ENCODE results near the gene BSDC1. TPM values are rescaled to one million over a fixed set of nuclear protein-coding genes. Genes with fewer than 3 reads are reported as not detected.

Gene BSDC1
- total and polyA plus RNA-seq, 2 of the 13 experiments (the other 11 are each of a cell fraction or from before 2014, with no cell fraction given): 40.3 to 64.2 TPM

DNA sequence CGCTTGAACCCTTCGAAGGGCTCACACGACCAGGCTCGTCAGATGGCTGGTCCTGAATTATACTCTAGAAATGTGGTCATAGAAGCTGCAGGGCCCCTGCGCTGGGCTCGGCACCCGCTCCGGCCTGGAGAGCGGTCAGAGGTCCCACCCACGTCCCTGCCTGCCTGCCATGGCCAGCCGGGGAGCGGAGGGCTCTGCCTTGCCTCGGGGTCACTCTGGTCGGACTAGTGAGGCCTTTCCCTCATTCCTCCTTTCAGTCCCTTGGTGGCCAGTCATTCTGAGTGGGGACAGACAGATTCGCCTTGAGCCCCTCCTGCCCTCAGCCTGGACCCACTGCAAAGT, 57.7 kb downstream of the BSDC1 start (continued):
- TF ChIP-seq, protein P1, sequence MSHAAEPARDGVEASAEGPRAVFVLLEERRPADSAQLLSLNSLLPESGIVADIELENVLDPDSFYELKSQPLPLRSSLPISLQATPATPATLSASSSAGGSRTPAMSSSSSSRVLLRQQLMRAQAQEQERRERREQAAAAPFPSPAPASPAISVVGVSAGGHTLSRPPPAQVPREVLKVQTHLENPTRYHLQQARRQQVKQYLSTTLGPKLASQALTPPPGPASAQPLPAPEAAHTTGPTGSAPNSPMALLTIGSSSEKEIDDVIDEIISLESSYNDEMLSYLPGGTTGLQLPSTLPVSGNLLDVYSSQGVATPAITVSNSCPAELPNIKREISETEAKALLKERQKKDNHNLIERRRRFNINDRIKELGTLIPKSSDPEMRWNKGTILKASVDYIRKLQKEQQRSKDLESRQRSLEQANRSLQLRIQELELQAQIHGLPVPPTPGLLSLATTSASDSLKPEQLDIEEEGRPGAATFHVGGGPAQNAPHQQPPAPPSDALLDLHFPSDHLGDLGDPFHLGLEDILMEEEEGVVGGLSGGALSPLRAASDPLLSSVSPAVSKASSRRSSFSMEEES (CRISPR knock-in tag; IDR thresholded peaks at IDR 0.05): no peak
- TF ChIP-seq TBX3 (IDR thresholded peaks at IDR 0.05; ENCODE audit: borderline replicate concordance) (no peak), XRCC5 (optimal IDR thresholded peaks at IDR 0.05; ENCODE audit: low read length) (peak; percentile 35), STAG1 (CRISPR knock-in tag; IDR thresholded peaks at IDR 0.05) (no peak), ZNF720 (CRISPR knock-in tag; IDR thresholded peaks at IDR 0.05) (no peak), RNF2 (conservative IDR thresholded peaks at IDR 0.05; ENCODE audit: low read depth) (no peak), ZNF225 (CRISPR knock-in tag; IDR thresholded peaks at IDR 0.05) (no peak), RBAK (CRISPR knock-in tag; IDR thresholded peaks at IDR 0.05) (no peak), NR2F2 (IDR thresholded peaks at IDR 0.05; ENCODE audit: borderline replicate concordance, low read depth) (no peak), NCOA5 (CRISPR knock-in tag; IDR thresholded peaks at IDR 0.05) (no peak), ZC3H13 (CRISPR knock-in tag; IDR thresholded peaks at IDR 0.05) (no peak; the same call in 1 of the 2 replicates), FIP1L1 (IDR thresholded peaks at IDR 0.05; ENCODE audit: borderline replicate concordance, insufficient read depth, low read depth, low read length) (no peak), RXRA (CRISPR knock-in tag; IDR thresholded peaks at IDR 0.05) (0 out of 2 replicates have a peak, but pooled peaks have one; percentile 4), ZNF124 (CRISPR knock-in tag; IDR thresholded peaks at IDR 0.05) (no peak), NR2C2 (CRISPR knock-in tag; IDR thresholded peaks at IDR 0.05; ENCODE audit: borderline replicate concordance) (no peak), HOXD1 (CRISPR knock-in tag; IDR thresholded peaks at IDR 0.05) (no peak), ZNF546 (CRISPR knock-in tag; conservative IDR thresholded peaks at IDR 0.05) (no peak), ZBTB7B (CRISPR knock-in tag; IDR thresholded peaks at IDR 0.05) (peak; percentile 74; the same call in 1 of the 2 replicates), CBX5 (CRISPR knock-in tag; IDR thresholded peaks at IDR 0.05; ENCODE audit: borderline replicate concordance) (no peak; the same call in 1 of the 2 replicates), PRPF4 (IDR thresholded peaks at IDR 0.05; ENCODE audit: low read depth, low read length, poor library complexity, severe bottlenecking) (no peak), SIN3A (IDR thresholded peaks at IDR 0.05; ENCODE audit: borderline replicate concordance, low read depth, low read length) (no peak), NBN (conservative IDR thresholded peaks at IDR 0.05) (no peak), ZNF484 (CRISPR knock-in tag; IDR thresholded peaks at IDR 0.05; ENCODE audit: borderline replicate concordance, low read depth) (no peak), SATB2 (CRISPR knock-in tag; IDR thresholded peaks at IDR 0.05) (no peak)
- TF ChIP-seq, protein P2, sequence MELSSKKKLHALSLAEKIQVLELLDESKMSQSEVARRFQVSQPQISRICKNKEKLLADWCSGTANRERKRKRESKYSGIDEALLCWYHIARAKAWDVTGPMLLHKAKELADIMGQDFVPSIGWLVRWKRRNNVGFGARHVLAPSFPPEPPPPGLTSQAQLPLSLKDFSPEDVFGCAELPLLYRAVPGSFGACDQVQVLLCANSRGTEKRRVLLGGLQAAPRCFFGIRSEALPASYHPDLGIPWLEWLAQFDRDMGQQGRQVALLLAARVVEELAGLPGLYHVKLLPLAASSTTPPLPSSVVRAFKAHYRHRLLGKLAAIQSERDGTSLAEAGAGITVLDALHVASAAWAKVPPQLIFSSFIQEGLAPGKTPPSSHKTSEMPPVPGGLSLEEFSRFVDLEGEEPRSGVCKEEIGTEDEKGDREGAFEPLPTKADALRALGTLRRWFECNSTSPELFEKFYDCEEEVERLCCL (CRISPR knock-in tag; IDR thresholded peaks at IDR 0.05; ENCODE audit: borderline replicate concordance): no peak
- TF ChIP-seq, protein P3, sequence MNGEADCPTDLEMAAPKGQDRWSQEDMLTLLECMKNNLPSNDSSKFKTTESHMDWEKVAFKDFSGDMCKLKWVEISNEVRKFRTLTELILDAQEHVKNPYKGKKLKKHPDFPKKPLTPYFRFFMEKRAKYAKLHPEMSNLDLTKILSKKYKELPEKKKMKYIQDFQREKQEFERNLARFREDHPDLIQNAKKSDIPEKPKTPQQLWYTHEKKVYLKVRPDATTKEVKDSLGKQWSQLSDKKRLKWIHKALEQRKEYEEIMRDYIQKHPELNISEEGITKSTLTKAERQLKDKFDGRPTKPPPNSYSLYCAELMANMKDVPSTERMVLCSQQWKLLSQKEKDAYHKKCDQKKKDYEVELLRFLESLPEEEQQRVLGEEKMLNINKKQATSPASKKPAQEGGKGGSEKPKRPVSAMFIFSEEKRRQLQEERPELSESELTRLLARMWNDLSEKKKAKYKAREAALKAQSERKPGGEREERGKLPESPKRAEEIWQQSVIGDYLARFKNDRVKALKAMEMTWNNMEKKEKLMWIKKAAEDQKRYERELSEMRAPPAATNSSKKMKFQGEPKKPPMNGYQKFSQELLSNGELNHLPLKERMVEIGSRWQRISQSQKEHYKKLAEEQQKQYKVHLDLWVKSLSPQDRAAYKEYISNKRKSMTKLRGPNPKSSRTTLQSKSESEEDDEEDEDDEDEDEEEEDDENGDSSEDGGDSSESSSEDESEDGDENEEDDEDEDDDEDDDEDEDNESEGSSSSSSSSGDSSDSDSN (CRISPR knock-in tag; IDR thresholded peaks at IDR 0.05): no peak
- TF ChIP-seq, protein P4, sequence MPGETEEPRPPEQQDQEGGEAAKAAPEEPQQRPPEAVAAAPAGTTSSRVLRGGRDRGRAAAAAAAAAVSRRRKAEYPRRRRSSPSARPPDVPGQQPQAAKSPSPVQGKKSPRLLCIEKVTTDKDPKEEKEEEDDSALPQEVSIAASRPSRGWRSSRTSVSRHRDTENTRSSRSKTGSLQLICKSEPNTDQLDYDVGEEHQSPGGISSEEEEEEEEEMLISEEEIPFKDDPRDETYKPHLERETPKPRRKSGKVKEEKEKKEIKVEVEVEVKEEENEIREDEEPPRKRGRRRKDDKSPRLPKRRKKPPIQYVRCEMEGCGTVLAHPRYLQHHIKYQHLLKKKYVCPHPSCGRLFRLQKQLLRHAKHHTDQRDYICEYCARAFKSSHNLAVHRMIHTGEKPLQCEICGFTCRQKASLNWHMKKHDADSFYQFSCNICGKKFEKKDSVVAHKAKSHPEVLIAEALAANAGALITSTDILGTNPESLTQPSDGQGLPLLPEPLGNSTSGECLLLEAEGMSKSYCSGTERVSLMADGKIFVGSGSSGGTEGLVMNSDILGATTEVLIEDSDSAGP (CRISPR knock-in tag; IDR thresholded peaks at IDR 0.05; ENCODE audit: borderline replicate concordance): no peak

All from HepG2 (cell line).